NCI-H1092 (cell line): ENCODE data around the gene LAMA5.

ENCODE experiments used
- DNase-seq: peaks from one replicate; lab custom pipeline; 2025; lab: John Stamatoyannopoulos, UW

LAMA5 gene

DNA sequence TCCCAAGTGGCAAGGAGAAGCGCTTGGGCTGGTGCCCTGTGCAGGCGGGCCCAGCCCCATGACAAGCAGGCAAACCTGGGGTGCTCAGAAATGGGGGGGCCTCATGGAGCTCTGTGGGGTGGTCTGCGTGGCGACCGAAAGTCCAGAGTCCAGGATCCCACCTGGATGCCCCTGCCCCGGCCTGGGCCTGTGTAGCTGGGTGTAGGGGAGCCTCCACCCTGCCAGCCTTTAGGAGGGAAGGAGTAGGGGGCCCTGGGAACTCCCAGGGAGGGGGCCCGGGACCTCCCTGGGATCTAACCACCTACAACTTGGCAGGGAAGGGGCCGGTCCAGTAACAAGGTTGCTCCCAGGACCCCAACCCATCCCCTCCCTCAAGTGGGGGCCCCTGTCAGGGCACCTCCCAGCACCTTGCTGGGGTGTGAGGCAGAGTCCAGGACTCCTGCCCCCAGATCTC, 4.5 kb upstream of the LAMA5 start:
- DNase-seq = no peak

DNA sequence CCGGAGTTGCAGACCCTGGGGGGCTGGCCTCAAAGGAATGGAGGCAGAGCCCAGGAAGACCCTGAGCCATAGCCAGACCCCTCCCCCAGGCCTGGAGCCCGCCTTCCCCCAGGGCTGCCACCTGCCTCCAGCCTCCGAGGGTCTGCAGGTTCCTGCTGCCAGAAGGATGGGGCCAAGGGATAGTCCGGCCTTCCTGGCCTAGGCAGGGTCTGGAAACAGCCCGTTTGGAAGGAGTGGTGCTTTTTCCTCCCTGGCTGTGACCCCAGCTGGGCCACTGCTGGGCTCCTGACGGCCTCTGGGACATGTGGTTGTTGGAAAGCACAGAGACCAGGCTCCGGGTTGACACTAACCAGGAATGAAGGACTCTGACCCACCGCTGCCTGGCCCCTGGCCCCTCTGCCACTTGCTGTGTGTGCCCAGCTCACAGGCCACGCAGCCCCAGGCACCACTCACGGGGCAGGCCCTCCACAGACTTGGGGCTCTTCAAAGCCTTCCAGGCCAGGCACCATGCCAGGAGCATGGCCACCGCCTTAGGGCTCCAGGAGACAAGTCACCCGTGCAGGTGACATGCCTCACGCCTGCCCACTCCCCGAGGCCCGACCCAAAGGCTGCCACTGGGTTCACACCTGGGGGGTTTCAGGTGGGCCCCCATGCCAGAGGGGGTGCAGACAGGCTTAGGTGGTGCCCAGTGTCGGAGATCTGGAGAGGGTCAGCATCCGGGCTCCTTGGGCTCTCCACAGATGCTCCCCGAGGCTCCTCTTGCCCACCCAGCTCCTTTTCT, 3.9 kb upstream of the LAMA5 start:
- no peak for DNase-seq

DNA sequence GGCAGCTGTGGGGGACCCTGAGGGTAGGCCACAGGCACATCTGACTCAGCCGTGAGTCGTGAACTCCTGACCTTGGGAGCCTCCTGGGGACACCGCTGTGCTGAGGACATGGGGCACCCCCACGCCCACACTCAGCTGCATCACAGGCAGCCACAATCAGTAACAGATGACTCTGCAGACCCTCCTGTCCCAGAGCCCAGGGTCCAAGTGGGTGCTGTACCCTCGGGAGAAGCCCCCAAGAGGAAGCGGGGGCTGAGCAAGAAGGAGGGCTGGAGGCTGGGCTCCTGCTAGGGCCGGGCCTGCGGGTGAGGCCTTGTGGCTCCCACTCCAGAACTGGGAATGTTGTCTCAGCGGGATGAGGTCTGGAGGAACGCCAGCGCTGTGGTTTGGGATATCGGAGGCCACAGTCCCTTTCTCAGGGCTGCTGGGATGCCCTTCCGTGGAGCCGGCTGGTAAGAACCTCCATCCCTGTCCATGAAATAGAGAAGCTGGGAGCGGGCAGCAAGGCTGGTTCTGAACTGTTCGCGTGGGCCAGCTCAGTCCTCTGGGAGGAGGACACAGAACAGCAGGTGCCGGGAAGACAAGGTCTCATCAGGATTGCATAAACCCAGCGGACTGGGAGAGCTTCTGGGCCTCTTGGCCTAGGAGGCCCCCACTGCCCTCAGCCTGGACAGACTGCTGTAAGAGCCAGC, 3.1 kb upstream of the LAMA5 start:
- DNase-seq = no peak

DNA sequence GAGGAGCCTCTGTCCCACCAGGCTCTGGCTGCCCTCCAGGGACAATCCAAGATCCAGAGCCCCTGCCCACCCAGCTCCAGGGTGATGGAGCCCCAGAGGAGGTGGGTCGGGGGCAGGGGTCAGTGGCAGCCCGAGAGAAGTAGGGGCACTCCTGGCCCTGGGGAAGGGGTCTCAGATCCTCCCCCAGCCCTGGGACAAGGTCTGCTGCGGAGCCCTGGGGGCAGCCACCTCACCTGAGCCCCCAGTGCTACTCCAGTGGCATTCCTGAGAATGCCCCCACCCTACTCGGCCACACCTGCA, 2.7 kb upstream of the LAMA5 start:
- DNase-seq = no peak

DNA sequence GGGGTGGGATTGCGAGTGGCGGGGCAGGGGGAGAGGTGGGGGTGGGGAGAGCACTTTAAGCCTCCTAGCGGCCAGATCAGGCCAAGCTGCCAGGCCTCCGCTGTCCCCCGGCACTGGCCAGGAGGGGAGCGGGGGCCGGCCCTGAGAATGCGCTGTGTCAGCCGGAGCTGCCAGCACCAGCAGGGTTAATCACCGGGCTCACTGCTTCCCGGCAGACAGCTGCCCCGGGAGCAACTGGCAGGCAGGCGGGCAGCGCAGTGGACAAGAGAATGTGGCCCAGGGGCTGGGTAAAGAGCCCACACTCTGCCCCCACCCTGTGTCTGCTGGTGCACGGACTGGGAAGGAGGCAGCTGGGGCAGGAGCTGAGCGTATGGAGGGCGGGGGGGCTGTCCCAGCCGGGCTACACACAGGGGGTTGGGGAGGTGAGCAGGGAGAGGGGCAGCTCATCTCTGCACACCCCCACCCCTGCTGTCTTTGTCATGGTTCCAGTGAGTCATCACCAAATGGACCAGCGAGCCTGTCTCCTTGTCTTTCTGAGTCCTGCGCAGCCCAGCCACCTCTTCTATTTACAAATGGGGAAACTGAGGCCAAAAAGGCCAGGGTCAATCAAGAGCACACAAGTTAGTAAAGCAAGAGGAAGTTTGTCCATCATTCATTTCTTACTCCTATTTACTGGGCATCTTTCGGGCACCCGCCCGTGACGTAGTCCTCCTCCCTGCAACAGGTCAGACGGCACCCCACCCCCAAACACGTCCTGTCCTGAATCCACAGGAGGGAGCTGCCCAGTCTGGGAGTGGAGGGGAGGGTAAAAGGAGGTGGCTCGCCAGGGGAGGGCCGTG, 2.1 kb upstream of the LAMA5 start:
- no peak for DNase-seq

DNA sequence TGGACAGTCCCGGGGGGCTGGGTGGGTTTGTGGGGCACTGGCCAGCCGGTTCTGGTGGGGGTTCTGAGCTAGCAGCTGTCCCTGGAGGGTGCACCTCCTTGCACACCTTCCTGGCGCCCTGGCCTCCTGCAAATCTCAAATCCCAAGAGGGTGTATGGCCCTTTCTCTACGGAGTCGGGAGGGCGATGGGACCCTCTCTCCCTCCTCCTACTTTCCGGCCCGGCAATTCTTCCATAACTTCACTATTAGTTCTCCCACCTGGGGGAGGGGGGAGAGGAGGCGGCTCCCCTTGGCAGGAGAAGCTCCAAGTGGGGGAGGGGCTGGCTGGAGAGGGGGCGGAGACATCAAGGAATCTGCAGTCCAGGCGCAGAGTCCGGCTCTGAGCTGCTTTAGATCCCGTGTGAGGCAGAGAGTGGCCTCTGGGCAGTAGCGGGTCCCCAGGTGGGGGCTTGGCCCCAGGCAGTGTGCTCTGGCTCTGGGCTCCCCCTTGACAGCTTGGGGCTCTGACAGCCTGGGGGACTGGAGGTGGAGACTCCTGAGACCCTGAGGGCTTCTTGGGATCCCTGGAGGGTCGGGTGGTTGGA, 1.4 kb upstream of the LAMA5 start:
- DNase-seq = no peak

DNA sequence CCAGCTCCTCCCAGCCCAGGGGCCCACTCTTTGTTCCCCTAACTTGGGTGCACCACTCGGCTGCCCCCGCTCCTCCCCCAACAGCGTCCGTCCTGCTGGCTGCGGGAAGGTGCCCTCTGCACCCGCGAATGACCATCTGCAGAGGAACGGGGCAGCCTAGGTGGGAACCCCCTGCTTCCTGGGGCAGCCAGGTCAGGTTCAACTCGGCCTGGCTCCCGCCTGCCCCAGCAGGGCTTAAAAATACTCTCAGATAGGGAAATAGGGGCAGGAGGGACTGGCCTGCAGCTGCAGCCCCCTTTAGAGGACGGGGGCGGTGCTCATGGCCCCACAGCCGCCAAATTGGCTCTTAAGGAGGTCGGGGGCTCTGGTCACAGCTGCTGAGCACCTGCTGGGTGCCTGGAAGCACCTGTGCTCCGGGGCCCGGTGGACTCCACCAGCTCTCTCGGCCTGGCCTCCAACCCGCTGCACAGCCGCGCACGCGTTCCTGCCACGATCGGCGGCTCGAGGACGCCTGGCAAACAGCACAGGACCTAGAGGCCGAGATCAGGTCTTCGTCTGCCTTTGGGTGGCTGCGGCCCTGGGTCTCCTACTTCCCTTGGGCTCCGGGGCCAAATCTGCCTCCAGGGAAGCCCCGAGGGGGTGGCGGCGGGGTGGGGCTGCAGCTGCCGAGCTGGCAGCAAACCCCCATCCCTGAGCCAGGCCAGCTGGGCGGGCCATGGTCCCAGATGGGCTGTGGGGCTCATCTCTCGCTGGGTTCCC, 700 bp upstream of the LAMA5 start:
- no peak for DNase-seq

DNA sequence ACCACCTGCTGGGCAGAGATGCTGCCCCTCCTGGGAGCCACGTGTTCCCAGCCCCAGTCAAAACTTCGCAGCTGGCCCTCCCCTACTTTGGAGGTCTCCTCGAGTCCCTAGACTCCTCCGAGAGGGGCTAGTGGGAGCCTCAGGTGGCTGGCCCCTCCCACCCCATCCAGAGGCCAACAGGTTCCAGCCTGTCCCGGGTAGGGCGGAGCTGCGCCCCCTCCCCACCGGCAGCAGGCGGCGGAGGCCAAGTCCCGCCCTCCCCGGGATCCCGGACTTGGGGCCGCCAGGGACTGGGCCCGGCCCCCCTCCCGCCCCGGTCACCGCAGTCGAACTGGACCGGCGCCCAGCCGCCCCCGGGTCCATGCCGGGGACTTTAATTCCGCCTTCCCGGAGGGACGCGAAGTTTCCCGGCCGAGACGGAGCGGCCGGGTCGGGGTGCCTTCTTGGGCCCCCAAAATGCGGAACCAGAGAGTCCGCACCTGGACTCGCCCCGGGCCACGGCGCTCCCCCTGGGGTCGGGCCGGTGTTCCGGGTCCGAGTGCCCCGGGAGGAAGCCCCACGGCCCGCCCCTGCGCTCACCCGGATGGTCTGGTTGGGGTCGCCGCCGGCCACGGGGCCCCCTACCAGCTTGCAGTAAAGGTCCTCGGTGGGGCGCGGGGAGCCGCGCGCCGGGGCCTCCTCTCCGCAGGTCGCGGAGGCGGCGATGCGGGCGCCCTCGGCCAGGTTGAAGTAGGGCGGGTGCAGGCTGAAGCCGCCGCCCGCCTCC, 559 bp downstream of the LAMA5 start:
- no peak for DNase-seq

DNA sequence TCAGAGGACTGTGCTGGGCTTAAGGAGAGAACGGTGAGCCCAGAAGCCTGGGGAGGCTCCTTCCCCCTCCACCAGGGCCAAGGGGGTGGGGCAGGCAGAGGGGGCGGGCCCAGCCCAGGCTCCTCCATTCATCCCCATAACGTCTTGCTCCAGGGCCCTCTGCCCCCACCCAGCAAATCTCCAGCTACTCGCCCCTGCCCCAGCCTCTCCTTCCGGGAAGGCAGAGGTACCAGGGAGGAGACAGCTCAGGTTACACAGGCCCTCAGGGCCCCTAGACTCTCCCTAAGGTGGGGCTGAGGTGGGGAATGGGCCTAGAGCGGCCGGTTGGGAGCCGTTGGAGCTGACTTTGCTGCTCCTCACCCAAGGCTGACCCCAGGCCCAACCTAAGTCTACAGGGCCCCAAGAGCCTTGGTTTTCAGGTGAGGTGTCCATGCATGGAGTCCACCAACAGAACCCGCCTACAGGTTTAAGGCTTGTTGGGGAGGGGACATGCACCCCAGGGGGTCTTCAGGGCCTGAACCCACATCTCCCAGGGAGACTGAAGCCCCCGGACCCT, 1.2 kb downstream of the LAMA5 start:
- no peak for DNase-seq

DNA sequence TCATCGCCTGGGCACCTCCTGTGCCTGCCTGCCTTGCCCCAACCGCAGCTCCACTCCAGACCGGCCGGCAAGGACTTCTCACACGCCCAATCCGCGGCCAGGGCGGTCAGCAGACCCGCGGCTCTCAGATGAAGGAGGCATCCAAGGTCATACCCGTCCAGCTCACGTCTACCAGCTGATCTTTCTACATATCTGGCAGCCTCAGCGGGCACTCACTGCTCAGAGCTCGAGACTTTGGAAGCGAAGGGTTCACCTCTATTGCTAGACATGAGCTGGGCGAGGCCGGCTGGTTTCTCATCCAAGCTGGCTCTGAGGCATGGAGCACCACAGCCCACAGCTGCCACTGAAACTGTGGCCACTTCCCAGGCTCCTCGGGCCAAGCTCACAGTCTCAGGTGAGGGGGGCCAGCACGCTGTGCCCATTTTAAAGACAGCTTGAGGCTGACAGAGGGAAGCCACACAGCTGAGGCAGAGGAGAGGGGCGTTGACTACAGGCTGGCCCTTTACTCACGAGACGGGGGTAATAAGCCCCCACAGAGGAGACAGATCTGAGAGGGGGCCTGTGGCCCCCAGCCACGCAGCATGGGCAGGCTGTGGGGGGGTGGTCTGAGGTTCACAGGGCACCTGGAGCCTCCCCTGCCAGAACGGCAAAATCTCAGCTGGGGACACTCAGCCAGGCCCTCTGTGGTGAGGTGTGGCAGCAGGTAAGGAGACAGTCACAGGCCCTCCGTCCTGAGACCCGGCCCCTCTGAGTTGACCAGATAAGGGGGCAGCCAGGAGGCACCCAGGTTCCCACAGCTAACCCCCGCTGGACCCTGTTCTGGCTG, 2.0 kb downstream of the LAMA5 start:
- no peak for DNase-seq

DNA sequence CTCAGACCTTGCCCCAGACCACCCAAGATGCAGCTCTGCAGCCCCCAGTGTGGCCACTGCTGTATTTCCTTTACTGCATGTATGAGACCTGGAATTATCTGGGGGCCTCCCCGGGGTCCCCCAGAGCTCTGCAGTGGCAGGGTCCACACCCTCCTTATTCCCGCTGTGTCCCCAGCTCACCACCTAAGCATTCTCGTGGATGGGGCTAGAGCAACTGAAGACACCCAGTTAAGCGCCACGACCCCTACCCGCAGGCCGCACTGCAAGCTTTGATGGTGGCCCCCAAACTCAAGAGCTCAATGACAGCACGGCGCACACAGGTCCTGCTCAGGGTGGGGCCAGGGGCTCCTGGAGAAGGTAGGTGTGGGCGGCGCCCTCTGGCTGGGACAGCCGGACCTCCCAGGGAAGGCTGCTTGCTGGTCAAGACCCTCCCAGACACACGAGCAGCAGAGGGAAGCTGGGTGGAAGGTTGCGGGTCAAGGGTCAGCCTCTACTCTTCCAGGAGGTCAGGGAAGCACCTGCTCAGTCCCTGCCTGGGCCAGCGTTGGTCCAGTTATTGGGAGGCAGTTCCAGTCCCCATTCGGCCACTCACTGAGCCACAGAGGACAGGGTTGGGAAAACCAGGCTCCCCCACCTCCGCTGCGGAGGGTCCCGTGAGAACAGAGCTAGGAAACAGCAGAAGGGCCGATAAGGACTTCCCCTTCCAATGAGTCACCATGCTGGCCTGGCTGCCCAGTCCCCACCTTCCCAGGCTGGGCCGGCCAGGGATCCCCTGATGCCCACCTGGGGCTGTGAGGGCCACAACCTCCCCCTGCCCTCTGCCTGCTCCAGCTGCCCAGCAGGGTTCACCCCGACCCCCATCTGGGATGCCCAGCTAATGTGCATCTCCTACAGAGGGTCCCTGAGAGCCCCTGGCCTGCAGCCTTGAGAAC, 2.9 kb downstream of the LAMA5 start:
- no peak for DNase-seq

DNA sequence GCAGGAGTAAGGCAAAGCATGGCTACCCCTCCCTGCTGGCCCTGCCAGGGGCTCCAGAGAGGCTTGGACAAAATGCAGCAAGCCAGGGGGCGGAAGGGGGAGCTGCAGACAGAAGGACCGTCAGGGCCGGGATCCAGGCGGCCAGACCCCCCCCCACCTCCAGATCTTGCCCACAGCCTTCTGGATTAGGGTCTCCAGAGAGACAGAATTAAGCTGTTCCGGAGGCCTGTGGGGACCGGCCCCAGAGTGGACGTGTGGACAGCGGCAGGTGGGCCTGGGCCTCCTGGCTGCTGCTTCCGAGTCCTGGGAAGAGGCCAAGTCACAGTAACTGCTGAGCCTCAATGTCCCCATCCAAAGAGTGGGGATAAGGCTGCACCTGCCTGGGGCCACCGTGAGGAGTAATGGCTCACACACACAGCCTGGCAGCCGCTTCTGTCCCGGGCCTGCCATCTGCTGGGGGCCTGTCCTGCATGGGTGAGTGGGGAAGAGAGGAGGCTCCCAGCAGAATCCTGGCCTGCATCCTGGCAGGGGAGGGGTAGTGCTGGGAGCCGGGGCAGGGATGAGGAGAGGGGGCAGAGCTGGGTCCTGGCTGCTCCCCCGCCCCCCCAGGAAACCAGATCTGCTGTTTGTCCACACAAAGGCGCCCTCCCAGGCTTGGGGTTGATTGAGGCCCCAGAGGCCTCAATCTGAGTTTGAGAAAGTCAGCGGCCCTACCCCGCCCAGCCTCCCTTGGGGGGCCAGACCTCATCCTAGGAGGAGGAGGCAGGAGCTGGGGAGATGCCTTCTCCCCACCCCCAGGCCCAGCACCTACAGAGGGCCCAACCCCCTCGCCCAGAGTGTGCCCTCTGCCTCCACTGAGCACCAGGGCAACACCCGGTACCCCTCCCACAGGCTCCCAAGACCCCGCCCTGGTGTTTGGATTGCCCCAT, 3.9 kb downstream of the LAMA5 start:
- DNase-seq = no peak

DNA sequence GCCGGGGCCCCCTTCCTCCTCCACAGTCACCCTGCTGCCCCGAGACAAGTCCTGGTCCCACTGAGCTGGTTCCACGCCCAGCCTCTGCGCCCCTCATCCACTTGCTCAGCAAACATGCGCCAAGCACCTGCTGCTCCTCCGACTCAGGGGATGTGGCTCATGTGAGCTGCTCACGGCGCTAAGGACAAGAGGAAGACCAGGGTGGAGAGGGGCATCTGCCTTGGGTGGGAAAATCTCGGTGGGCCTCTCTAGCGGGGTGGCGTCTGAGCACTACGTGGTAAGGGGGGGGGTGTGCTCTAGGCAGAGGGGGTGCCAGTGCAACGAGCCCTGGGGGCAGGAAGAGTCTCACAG, 4.5 kb downstream of the LAMA5 start:
- no peak for DNase-seq

DNA sequence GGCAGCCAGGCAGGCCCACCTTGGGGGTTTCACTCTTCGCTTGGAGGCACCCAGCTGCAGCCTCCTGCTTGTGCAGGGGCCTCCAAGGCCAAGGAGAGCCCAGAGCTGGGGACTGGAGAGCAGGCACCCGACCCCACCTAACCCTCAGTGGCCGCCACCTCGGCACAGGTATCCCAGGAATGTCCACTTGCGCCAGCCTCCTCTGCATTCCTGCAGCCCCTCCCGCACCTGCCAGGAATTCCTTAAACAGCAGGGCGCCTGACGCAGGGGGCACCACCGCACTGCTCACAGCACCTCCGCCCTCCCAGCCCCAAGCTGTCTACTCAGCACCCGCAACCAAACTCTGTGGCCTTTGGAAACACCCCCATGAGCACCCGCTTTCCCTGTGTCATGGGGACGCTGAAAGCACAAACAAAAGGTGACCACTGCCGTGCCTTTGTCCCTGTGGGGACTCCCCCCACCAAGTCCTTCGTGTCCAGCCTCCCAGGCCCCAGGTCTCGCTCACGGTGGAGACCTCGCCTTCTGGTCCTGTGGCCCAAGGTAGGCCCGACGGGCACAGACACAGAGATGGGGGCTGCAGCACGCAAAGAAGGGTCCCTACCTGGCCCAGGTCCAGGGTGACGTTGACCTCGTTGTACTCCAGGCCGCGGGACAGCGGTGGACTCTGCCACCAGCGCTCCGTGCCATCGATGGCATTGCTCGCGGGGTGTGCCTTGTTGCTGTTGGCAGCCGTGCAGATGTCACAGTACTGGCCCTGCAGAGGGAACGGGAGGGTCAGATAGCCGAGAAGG, 5.1 kb downstream of the LAMA5 start:
- DNase-seq = no peak

DNA sequence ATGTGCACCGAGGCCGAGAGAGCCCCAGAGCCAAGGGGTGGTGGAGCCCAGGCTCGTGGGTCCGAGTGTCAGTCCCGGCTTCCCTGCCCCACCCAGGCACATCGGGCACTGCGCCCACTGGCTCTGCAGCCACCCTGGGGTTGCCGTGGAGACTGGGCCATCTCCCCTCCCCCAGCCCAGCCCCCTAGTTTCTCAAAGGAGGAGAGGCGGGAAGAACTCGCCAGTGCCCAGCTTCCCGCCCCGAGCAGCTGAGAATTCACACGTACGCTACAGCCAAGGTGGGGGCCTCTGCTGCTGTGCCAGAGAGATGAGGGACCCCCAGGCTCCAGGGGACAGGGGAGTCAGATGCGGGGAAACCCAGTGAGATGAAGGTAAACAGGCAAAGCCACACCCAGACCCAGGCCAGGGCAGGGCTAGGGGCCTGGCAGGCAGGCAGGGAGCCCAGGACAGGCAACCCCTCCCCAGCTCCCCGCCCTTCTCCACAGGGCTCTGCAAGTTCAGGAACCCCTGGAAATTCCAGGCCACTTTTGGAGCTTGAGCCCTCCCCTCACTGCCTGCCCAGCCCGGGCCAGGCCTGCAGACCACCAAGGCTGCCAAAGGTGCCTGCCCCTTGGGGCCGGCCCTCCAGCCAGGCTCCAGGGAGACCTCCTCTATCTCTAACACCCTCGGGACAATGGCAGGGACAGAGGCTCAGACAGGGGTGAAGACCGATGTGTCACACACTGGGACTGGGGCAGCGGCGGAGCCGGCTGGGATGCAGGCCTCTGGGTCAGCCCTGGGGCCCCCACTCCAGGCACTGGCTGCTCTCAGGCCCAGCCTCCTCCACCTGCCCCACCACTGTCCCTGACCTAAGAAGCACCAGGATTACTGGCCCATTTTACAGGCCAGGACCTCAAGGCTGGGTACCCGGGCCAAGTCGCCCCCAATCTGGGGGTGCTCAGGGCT, 6.0 kb downstream of the LAMA5 start:
- no peak for DNase-seq
